H1 (cell line): ENCODE data around the gene RBMX. TPM values are rescaled to one million over a fixed set of nuclear protein-coding genes. Genes with fewer than 3 reads are reported as not detected.
A peak's percentile ranks its signal among the peaks of the same experiment; 100 is the strongest.
"Not testable (repeated sequence)": the region's sequence is repeated elsewhere in the genome, so short reads cannot be mapped to it uniquely, and the experiment has no call there.

Experiments used
- CTCF ChIA-PET: fragments of 300-600 bp; sonication (Branson Sonifier 250); formaldehyde crosslinking; loops from one replicate; lab custom pipeline; 2021; ENCODE audit not compliant: partially characterized antibody; lab: Charles Lee
- POLR2A ChIA-PET: fragments of 300-600 bp; sonication (Branson Sonifier 250); formaldehyde crosslinking; loops from one replicate; lab custom pipeline; 2021; ENCODE audit warnings: inconsistent platforms; ENCODE audit not compliant: partially characterized antibody; lab: Charles Lee
- DNase-seq, 2 experiments: peaks; one replicate each; pipeline versions ENCODE4 v3.0.0 to v3.0.0-alpha.2; 2010 to 2022; ENCODE audit warnings: low spot score in 2 of 2, low read depth in 1 of 2, mixed read lengths in 1 of 2
- FAIRE-seq: peaks from 2 replicates; lab custom pipeline; 2011; peaks lifted over from hg19 to GRCh38; lab: Jason Lieb, UNC
- H2AFZ ChIP-seq: 2 replicates; pipeline ENCODE4 v1.8.1; 2012; ENCODE audit warnings: low read length, inconsistent platforms
- H2AK5ac ChIP-seq: 2 replicates; pipeline ENCODE4 v1.6.1; 2013; ENCODE audit warnings: low read depth, low read length
- H2BK120ac ChIP-seq: replicated peaks from 2 replicates; pipeline ENCODE3; 2013; ENCODE audit warnings: low read depth, low read length, inconsistent platforms
- H2BK12ac ChIP-seq: 2 replicates; pipeline ENCODE4 v1.6.1; 2013; ENCODE audit warnings: low read depth, low read length
- H2BK15ac ChIP-seq: 2 replicates; pipeline ENCODE4 v1.6.1; 2013; ENCODE audit warnings: low read length
- H2BK20ac ChIP-seq: 2 replicates; pipeline ENCODE4 v1.6.1; 2013; ENCODE audit warnings: low read length
- H2BK5ac ChIP-seq: 2 replicates; pipeline ENCODE4 v1.6.1; 2013; ENCODE audit warnings: low read depth, low read length
- H3K14ac ChIP-seq: 2 replicates; pipeline ENCODE4 v1.6.1; 2013; ENCODE audit warnings: inconsistent platforms; ENCODE audit not compliant: insufficient read length
- H3K18ac ChIP-seq: 2 replicates; pipeline ENCODE4 v1.6.1; 2013; ENCODE audit warnings: low read length; ENCODE audit errors: extremely low read depth
- H3K23ac ChIP-seq: 2 replicates; pipeline ENCODE4 v1.6.1; 2013; ENCODE audit warnings: inconsistent platforms; ENCODE audit not compliant: insufficient read length
- H3K23me2 ChIP-seq: 2 replicates; pipeline ENCODE4 v1.6.1; 2013; ENCODE audit warnings: low read depth, low read length
- H3K27ac ChIP-seq: 2 replicates; pipeline ENCODE4 v1.6.1; 2011; ENCODE audit warnings: low read depth, low read length, inconsistent platforms
- H3K27me3 ChIP-seq, 4 experiments: replicated peaks in 1 of 4; 1 replicate in 1 of 4; 2 replicates in 3 of 4; pipeline versions ENCODE4 v1.6.1 to v1.8.1; 2011 to 2013; ENCODE audit warnings: low read length in 3 of 4, mild to moderate bottlenecking in 3 of 4, inconsistent platforms in 2 of 4, mixed read lengths in 2 of 4, moderate library complexity in 1 of 4; ENCODE audit not compliant: control insufficient read depth in 3 of 4, insufficient read depth in 3 of 4; ENCODE audit errors: extremely low read depth in 1 of 4
- H3K36me3 ChIP-seq, 4 experiments: 2 replicates each; pipeline versions ENCODE4 v1.6.1 to v1.8.1; 2011 to 2013; ENCODE audit warnings: mild to moderate bottlenecking in 4 of 4, low read length in 3 of 4, moderate library complexity in 2 of 4, control low read depth in 1 of 4, inconsistent platforms in 1 of 4; ENCODE audit not compliant: insufficient read depth in 4 of 4, control insufficient read depth in 2 of 4
- H3K4ac ChIP-seq: replicated peaks from 2 replicates; pipeline ENCODE3; 2013; ENCODE audit warnings: low read length, low read depth, mixed read lengths, inconsistent platforms; ENCODE audit not compliant: insufficient read length
- H3K4me1 ChIP-seq, 4 experiments: replicated peaks in 1 of 4; 1 replicate in 1 of 4; 2 replicates in 3 of 4; pipeline versions ENCODE4 v1.6.1 to v1.8.1; 2011 to 2013; ENCODE audit warnings: low read length in 3 of 4, inconsistent platforms in 2 of 4, mixed read lengths in 1 of 4; ENCODE audit not compliant: insufficient read depth in 4 of 4, control insufficient read depth in 3 of 4
- H3K4me2 ChIP-seq, 2 experiments: 2 replicates each; pipeline versions ENCODE4 v1.6.1 to v1.8.1; 2011 to 2013; ENCODE audit warnings: low read depth in 2 of 2, low read length in 2 of 2, control low read depth in 1 of 2, inconsistent platforms in 1 of 2, mild to moderate bottlenecking in 1 of 2; ENCODE audit not compliant: insufficient read depth in 1 of 2
- H3K4me3 ChIP-seq, 4 experiments: fragments of 200-600, 300-600 bp in 1 of 4; sonication (generic), shearing (Covaris generic), sonication (Bioruptor Twin) in 1 of 4; 2 replicates each; pipeline versions ENCODE4 v1.5.1 to v1.8.1; 2011 to 2016; ENCODE audit warnings: low read length in 4 of 4, low read depth in 3 of 4, control low read depth in 2 of 4, inconsistent platforms in 2 of 4, mild to moderate bottlenecking in 2 of 4, mixed read lengths in 1 of 4, moderate library complexity in 1 of 4; ENCODE audit not compliant: insufficient read depth in 2 of 4; ENCODE audit errors: extremely low read depth in 1 of 4
- H3K56ac ChIP-seq: replicated peaks from 2 replicates; pipeline ENCODE3; 2013; ENCODE audit warnings: low read depth, mild to moderate bottlenecking, mixed read lengths, low read length, inconsistent platforms; ENCODE audit not compliant: insufficient read length
- H3K79me1 ChIP-seq: 2 replicates; pipeline ENCODE4 v1.6.1; 2013; ENCODE audit warnings: low read depth, low read length, control low read depth
- H3K79me2 ChIP-seq, 2 experiments: 2 replicates each; pipeline versions ENCODE4 v1.6.1 to v1.8.1; 2012 to 2013; ENCODE audit warnings: low read length in 2 of 2, mild to moderate bottlenecking in 2 of 2, inconsistent platforms in 1 of 2; ENCODE audit not compliant: insufficient read depth in 2 of 2, control insufficient read depth in 1 of 2
- H3K9ac ChIP-seq, 4 experiments: replicated peaks in 1 of 4; 1 replicate in 1 of 4; 2 replicates in 3 of 4; pipeline versions ENCODE4 v1.6.1 to v1.8.1; 2011 to 2013; ENCODE audit warnings: low read depth in 3 of 4, low read length in 3 of 4, control low read depth in 2 of 4, mild to moderate bottlenecking in 2 of 4, moderate library complexity in 2 of 4, inconsistent platforms in 1 of 4; ENCODE audit errors: extremely low read depth in 1 of 4
- H3K9me3 ChIP-seq, 2 experiments: 2 replicates each; pipeline versions ENCODE4 v1.6.1 to v1.8.1; 2012 to 2013; ENCODE audit warnings: mild to moderate bottlenecking in 2 of 2, moderate library complexity in 2 of 2, control low read depth in 1 of 2, inconsistent platforms in 1 of 2, low read depth in 1 of 2, low read length in 1 of 2, mixed read lengths in 1 of 2; ENCODE audit not compliant: insufficient read depth in 2 of 2
- H4K20me1 ChIP-seq, 2 experiments: replicated peaks in 1 of 2; 2 replicates each; pipeline versions ENCODE3 to v1.8.1; 2011 to 2013; ENCODE audit warnings: inconsistent platforms in 2 of 2, low read length in 2 of 2, mild to moderate bottlenecking in 1 of 2; ENCODE audit not compliant: insufficient read depth in 2 of 2, control insufficient read depth in 1 of 2
- H4K5ac ChIP-seq: 2 replicates; pipeline ENCODE4 v1.6.1; 2013; ENCODE audit warnings: low read length, low read depth, mixed read lengths, inconsistent platforms; ENCODE audit not compliant: insufficient read length
- H4K8ac ChIP-seq: 2 replicates; pipeline ENCODE4 v1.8.0; 2013; ENCODE audit warnings: mild to moderate bottlenecking, moderate library complexity, low read length, inconsistent platforms; ENCODE audit not compliant: insufficient read depth; ENCODE audit errors: extremely low read depth
- H4K91ac ChIP-seq: replicated peaks from 2 replicates; pipeline ENCODE3; 2013; ENCODE audit warnings: low read length, mixed read lengths, inconsistent platforms; ENCODE audit not compliant: insufficient read length
- ATF3 ChIP-seq: IDR thresholded peaks from 2 replicates; pipeline ENCODE4 v1.6.1; 2011; ENCODE audit warnings: low read depth, mild to moderate bottlenecking, low read length; ENCODE audit not compliant: insufficient read depth
- CBX8 ChIP-seq: fragments of 300-800, 300-1000 bp; sonication (generic); IDR thresholded peaks from 2 replicates; pipeline ENCODE4 v1.7.1; 2016; ENCODE audit warnings: low read depth, low read length, borderline replicate concordance
- POLR2AphosphoS5 ChIP-seq: IDR thresholded peaks from 2 replicates; pipeline ENCODE4 v1.6.1; 2011; ENCODE audit warnings: low read depth, low read length
- SIN3A ChIP-seq, 2 experiments: IDR thresholded peaks in 1 of 2; conservative IDR thresholded peaks in 1 of 2; 2 replicates each; pipeline ENCODE4 v1.6.1; 2011 to 2012; ENCODE audit warnings: low read length in 2 of 2, improper control_type of control experiment in 1 of 2, low read depth in 1 of 2, mild to moderate bottlenecking in 1 of 2
- TAF1 ChIP-seq: IDR thresholded peaks from 2 replicates; pipeline ENCODE4 v1.6.1; 2011; ENCODE audit warnings: mild to moderate bottlenecking, low read depth, low read length
- YY1 ChIP-seq: IDR thresholded peaks from 2 replicates; pipeline ENCODE4 v1.6.1; 2011; ENCODE audit warnings: low read depth, mild to moderate bottlenecking, low read length
- WGBS, 2 experiments: shearing (Covaris generic) in 1 of 2; methylation state at CpG; one replicate each; pipeline versions ENCODE4 v1.1.6 to v1.1.7; 2013 to 2015; ENCODE audit warnings: low lambda C conversion rate in 2 of 2, mixed read lengths in 2 of 2, inconsistent platforms in 1 of 2, low coverage in 1 of 2, missing lambda C conversion rate in 1 of 2; ENCODE audit not compliant: insufficient replicate concordance in 2 of 2, insufficient coverage in 1 of 2, insufficient read length in 1 of 2; ENCODE audit errors: extremely low coverage in 1 of 2, missing lambda C conversion rate in 1 of 2; 5-methylcytosine and 5-hydroxymethylcytosine counted together
- polyA plus RNA-seq, 7 experiments: library from polyadenylated mRNA; depleted of rRNA in 3 of 7; stranded (reverse) in 5 of 7; unstranded in 2 of 7; fragments of >200 nt in 5 of 7; fragments of 200-250 nt in 2 of 7; gene quantifications; 1 replicate in 5 of 7; 2 replicates in 1 of 7; 4 replicates in 1 of 7; pipeline versions ENCODE4 v1.2.1 to v1.2.3, GENCODE V29; 2011 to 2013; ENCODE audit warnings: missing spikeins in 2 of 7, mixed read lengths in 2 of 7
- total RNA-seq: library from RNA; stranded (reverse); fragmentation: NEBNext Ultra II Directional; extraction: Animal tissue kit (Norgen Biotek cat#: 25700); gene quantifications from 2 replicates; pipeline ENCODE4 v1.2.1, GENCODE V29; 2021

RBMX gene
- total and polyA plus RNA-seq, 2 of the 8 experiments (the other 6 are each of a cell fraction or from before 2014, with no cell fraction given) = 213 to 476 TPM

GRCh38 chrX:136880452-136881013, at the start of gene RBMX (continued):
- TF ChIP-seq CBX8 = no peak
- TF ChIP-seq TAF1 = peak; percentile 98
- peak; percentile 99 for TF ChIP-seq POLR2AphosphoS5
- TF ChIP-seq ATF3 = no peak
- no peak; a peak in 1 of 4 replicates for TF ChIP-seq SIN3A (conservative IDR thresholded peaks at IDR 0.05 in 1 of 2, IDR thresholded peaks at IDR 0.05 in 1 of 2; ENCODE audit: low read depth in 1 of 2, low read length in 2 of 2)
- peak; percentile 71 for TF ChIP-seq YY1

- CTCF ChIA-PET = interaction anchor here (0.6 to 1.6 kb wide), 2 partner anchors 210 to 309 kb away, joined by 3 to 4 read pairs; no protein-coding TSS in a partner anchor
- not testable (repeated sequence) for H3K9me3 ChIP-seq, H3K4me3 ChIP-seq, H3K4me2 ChIP-seq, H3K4me1 ChIP-seq, DNase-seq, H4K20me1 ChIP-seq, H2BK20ac ChIP-seq, H3K18ac ChIP-seq, H3K23ac ChIP-seq, H3K56ac ChIP-seq, H3K36me3 ChIP-seq, H3K79me1 ChIP-seq, H4K5ac ChIP-seq, H2AK5ac ChIP-seq, H3K9ac ChIP-seq, H3K27ac ChIP-seq, H2BK120ac ChIP-seq, H2BK12ac ChIP-seq, H3K79me2 ChIP-seq, H3K14ac ChIP-seq, FAIRE-seq, H3K27me3 ChIP-seq, H4K8ac ChIP-seq, H4K91ac ChIP-seq, H3K23me2 ChIP-seq, H3K4ac ChIP-seq, H2BK5ac ChIP-seq, H2AFZ ChIP-seq, H2BK15ac ChIP-seq
- 91% methylated on average over 8 of the region's 25 CpGs; no CpG with 5 or more reads in 1 of the 2 experiments for WGBS, 2 experiments
- POLR2A ChIA-PET = interaction anchor here (0.7 to 2.0 kb wide), 7 partner anchors 41 to 55 kb away, joined by 3 to 9 read pairs (median 4); partner anchors contain the start of gene RBMX
Measured at GRCh38 chrX:136921438-136921837, 40.9 kb upstream of the RBMX start.
